ENCODE measurements around the gene CD247.

Gene CD247

DNA sequence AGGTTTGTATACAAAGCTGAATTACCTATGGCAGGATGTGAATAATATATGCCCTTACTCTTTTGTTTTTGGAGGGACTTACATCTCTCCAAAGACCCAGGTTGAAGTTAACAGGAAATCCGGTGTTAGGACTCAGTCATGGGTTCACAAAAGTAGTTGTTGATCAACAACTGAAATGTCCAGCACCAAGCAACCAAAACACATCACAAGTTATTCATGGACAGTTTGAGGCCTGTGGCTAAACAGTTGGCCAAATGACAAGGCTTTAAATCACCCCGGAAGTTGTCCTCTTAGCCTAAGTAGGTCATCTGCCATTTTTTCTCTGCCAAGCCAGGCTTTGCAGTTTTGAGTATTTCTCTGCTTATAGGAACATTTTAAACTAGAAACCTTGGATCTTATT lies 89.9 kb downstream of the CD247 start:
- Histone ChIP-seq H2BK15ac (ENCODE audit: low read depth, poor library complexity, severe bottlenecking) (no peak overlapping the region), H3K4me2 (ENCODE audit: low read length, poor library complexity, severe bottlenecking) (no peak overlapping the region), H3K9me3 (ENCODE audit: control insufficient read depth, low read length) (no peaks in the 10 kb centered on the region), H2BK5ac (ENCODE audit: low read depth, low read length, poor library complexity, severe bottlenecking) (no peak overlapping the region), H3K4me1 (ENCODE audit: control insufficient read depth, insufficient read depth, low read depth, low read length) (peaks cover 4% of the 10 kb centered on the region), H3K14ac (ENCODE audit: low read length in 2 of 2) (no peak overlapping the region), H4K8ac (ENCODE audit: low read length) (no peak overlapping the region), H3K9ac (ENCODE audit: low read length) (peak overlapping the region; percentile 54), H3K79me1 (replicated peaks; ENCODE audit: low read length, poor library complexity, severe bottlenecking) (no peaks in the 10 kb centered on the region), H4K91ac (ENCODE audit: low read length) (no peak overlapping the region), H2BK120ac (ENCODE audit: low read depth, low read length) (no peak overlapping the region), H3K18ac (ENCODE audit: low read depth in 1 of 2, low read length in 2 of 2) (no peak overlapping the region), H3K23ac (ENCODE audit: low read length in 2 of 2) (no peak overlapping the region), H3K27me3 (ENCODE audit: control insufficient read depth in 1 of 2, insufficient read depth in 1 of 2, low read length in 2 of 2) (no peaks in the 10 kb centered on the region), H2AK5ac (ENCODE audit: low read length, severe bottlenecking) (no peak overlapping the region), H3K4ac (ENCODE audit: low read depth in 1 of 2, low read length in 2 of 2) (no peak overlapping the region), H3K27ac (ENCODE audit: low read length, poor library complexity, severe bottlenecking) (no peak overlapping the region), H2AFZ (ENCODE audit: low read depth, low read length) (no peak overlapping the region), H3K36me3 (ENCODE audit: control insufficient read depth in 1 of 2, insufficient read depth in 2 of 2, low read depth in 1 of 2, low read length in 2 of 2) (peaks cover 0 to 9% of the 10 kb centered on the region in 2 experiments), H3K4me3 (ENCODE audit: insufficient read depth in 1 of 2, low read depth in 1 of 2, low read length in 2 of 2) (no peak overlapping the region), H2BK12ac (ENCODE audit: low read length in 2 of 2) (no peak overlapping the region)
- WGBS = 87% methylated on average over 2 of the region's 2 CpGs
- DNase-seq = peak; percentile 38

DNA sequence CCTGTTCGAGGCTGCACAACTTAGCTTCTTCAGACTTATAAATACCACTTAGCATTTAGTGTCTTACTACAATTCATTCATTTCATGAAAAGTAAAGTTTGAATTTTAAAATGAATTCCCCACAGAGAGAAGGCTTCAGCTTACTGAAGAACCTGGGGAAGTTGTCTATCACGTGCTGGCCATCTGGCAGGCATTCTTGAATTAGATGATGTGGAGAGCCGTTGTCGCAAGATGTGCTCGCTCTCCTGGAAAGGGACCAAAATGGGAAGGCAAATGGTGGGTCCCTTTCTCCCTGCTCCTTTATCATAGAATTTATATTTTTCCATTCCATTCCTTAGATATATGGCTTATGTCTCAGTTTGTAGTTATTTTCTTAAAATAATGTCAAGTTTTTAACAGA lies 90.5 kb downstream of the CD247 start:
- 88% methylated on average over 1 of the region's 5 CpGs for WGBS
- no peak overlapping the region for H3K14ac ChIP-seq (ENCODE audit: low read length in 2 of 2)
- H2BK120ac ChIP-seq (ENCODE audit: low read depth, low read length) = no peak overlapping the region
- no peak overlapping the region for H3K4me3 ChIP-seq (ENCODE audit: insufficient read depth in 1 of 2, low read depth in 1 of 2, low read length in 2 of 2)
- H3K79me1 ChIP-seq (replicated peaks; ENCODE audit: low read length, poor library complexity, severe bottlenecking) = no peaks in the 10 kb centered on the region
- H4K91ac ChIP-seq (ENCODE audit: low read length) = no peak overlapping the region
- H3K27ac ChIP-seq (ENCODE audit: low read length, poor library complexity, severe bottlenecking) = no peak overlapping the region
- H3K27me3 ChIP-seq (ENCODE audit: control insufficient read depth in 1 of 2, insufficient read depth in 1 of 2, low read length in 2 of 2) = no peaks in the 10 kb centered on the region
- H3K4me1 ChIP-seq (ENCODE audit: control insufficient read depth, insufficient read depth, low read depth, low read length) = peaks cover 4% of the 10 kb centered on the region
- H2AK5ac ChIP-seq (ENCODE audit: low read length, severe bottlenecking) = no peak overlapping the region
- no peak overlapping the region for H2AFZ ChIP-seq (ENCODE audit: low read depth, low read length)
- peaks cover 0 to 9% of the 10 kb centered on the region in 2 experiments for H3K36me3 ChIP-seq (ENCODE audit: control insufficient read depth in 1 of 2, insufficient read depth in 2 of 2, low read depth in 1 of 2, low read length in 2 of 2)
- H3K4me2 ChIP-seq (ENCODE audit: low read length, poor library complexity, severe bottlenecking) = no peak overlapping the region
- H2BK12ac ChIP-seq (ENCODE audit: low read length in 2 of 2) = no peak overlapping the region
- H3K9ac ChIP-seq (ENCODE audit: low read length) = peak overlapping the region; percentile 54
- H2BK5ac ChIP-seq (ENCODE audit: low read depth, low read length, poor library complexity, severe bottlenecking) = no peak overlapping the region
- no peak for DNase-seq
- H3K23ac ChIP-seq (ENCODE audit: low read length in 2 of 2) = no peak overlapping the region
- no peak overlapping the region for H3K4ac ChIP-seq (ENCODE audit: low read depth in 1 of 2, low read length in 2 of 2)
- no peak overlapping the region for H2BK15ac ChIP-seq (ENCODE audit: low read depth, poor library complexity, severe bottlenecking)
- no peaks in the 10 kb centered on the region for H3K9me3 ChIP-seq (ENCODE audit: control insufficient read depth, low read length)
- H3K18ac ChIP-seq (ENCODE audit: low read depth in 1 of 2, low read length in 2 of 2) = no peak overlapping the region
- no peak overlapping the region for H4K8ac ChIP-seq (ENCODE audit: low read length)

GRCh38 chr1:167426716-167427115 lies 91.6 kb downstream of the CD247 start:
- no peak overlapping the region for H2BK5ac ChIP-seq (ENCODE audit: low read depth, low read length, poor library complexity, severe bottlenecking)
- no peak overlapping the region for H3K4me2 ChIP-seq (ENCODE audit: low read length, poor library complexity, severe bottlenecking)
- no peak overlapping the region for H3K4ac ChIP-seq (ENCODE audit: low read depth in 1 of 2, low read length in 2 of 2)
- peaks cover 3% of the 10 kb centered on the region for H3K79me1 ChIP-seq (replicated peaks; ENCODE audit: low read length, poor library complexity, severe bottlenecking)
- H2AFZ ChIP-seq (ENCODE audit: low read depth, low read length) = no peak overlapping the region
- H3K14ac ChIP-seq (ENCODE audit: low read length in 2 of 2) = no peak overlapping the region
- no peaks in the 10 kb centered on the region for H3K27me3 ChIP-seq (ENCODE audit: control insufficient read depth in 1 of 2, insufficient read depth in 1 of 2, low read length in 2 of 2)
- no peak overlapping the region for H2BK120ac ChIP-seq (ENCODE audit: low read depth, low read length)
- no peak overlapping the region for H4K91ac ChIP-seq (ENCODE audit: low read length)
- H3K36me3 ChIP-seq (ENCODE audit: control insufficient read depth in 1 of 2, insufficient read depth in 2 of 2, low read depth in 1 of 2, low read length in 2 of 2) = peaks cover 3 to 12% of the 10 kb centered on the region in 2 experiments
- H3K4me3 ChIP-seq (ENCODE audit: insufficient read depth in 1 of 2, low read depth in 1 of 2, low read length in 2 of 2) = no peak overlapping the region
- no peak for DNase-seq
- H4K8ac ChIP-seq (ENCODE audit: low read length) = no peak overlapping the region
- no peak overlapping the region for H3K23ac ChIP-seq (ENCODE audit: low read length in 2 of 2)
- 94% methylated on average over 4 of the region's 4 CpGs for WGBS
- H2BK12ac ChIP-seq (ENCODE audit: low read length in 2 of 2) = no peak overlapping the region
- no peak overlapping the region for H3K27ac ChIP-seq (ENCODE audit: low read length, poor library complexity, severe bottlenecking)
- no peak overlapping the region for H3K18ac ChIP-seq (ENCODE audit: low read depth in 1 of 2, low read length in 2 of 2)
- peaks cover 4% of the 10 kb centered on the region for H3K4me1 ChIP-seq (ENCODE audit: control insufficient read depth, insufficient read depth, low read depth, low read length)
- H2AK5ac ChIP-seq (ENCODE audit: low read length, severe bottlenecking) = no peak overlapping the region
- H3K9me3 ChIP-seq (ENCODE audit: control insufficient read depth, low read length) = no peaks in the 10 kb centered on the region
- no peak overlapping the region for H3K9ac ChIP-seq (ENCODE audit: low read length)
- no peak overlapping the region for H2BK15ac ChIP-seq (ENCODE audit: low read depth, poor library complexity, severe bottlenecking)

DNA sequence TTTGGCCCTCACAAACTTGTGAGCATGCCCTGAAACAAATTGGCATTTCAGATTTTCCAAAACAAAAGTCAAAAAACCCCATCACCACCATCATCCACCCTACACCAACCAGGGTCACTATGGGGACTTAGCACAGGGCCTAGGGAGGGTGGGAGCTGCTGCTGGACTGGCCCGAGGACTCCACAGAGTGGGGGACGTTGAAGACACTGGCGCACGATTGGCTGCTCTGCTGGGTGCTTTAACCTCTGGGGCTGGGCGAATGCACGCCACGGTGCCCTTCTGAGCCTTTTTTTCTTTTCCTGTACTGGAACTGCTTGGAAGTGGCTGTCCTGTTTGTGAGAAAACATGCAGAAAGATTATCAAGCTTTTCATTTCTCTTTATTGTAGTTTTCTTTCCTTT lies 92.8 kb downstream of the CD247 start:
- H3K18ac ChIP-seq (ENCODE audit: low read depth in 1 of 2, low read length in 2 of 2) = no peak overlapping the region
- no peaks in the 10 kb centered on the region for H3K9me3 ChIP-seq (ENCODE audit: control insufficient read depth, low read length)
- H3K27me3 ChIP-seq (ENCODE audit: control insufficient read depth in 1 of 2, insufficient read depth in 1 of 2, low read length in 2 of 2) = no peaks in the 10 kb centered on the region
- no peak overlapping the region for H3K14ac ChIP-seq (ENCODE audit: low read length in 2 of 2)
- H3K4ac ChIP-seq (ENCODE audit: low read depth in 1 of 2, low read length in 2 of 2) = no peak overlapping the region
- H3K23ac ChIP-seq (ENCODE audit: low read length in 2 of 2) = no peak overlapping the region
- H3K9ac ChIP-seq (ENCODE audit: low read length) = no peak overlapping the region
- no peak overlapping the region for H3K4me2 ChIP-seq (ENCODE audit: low read length, poor library complexity, severe bottlenecking)
- WGBS = 82% methylated on average over 7 of the region's 7 CpGs
- H4K91ac ChIP-seq (ENCODE audit: low read length) = no peak overlapping the region
- no peak overlapping the region for H2BK15ac ChIP-seq (ENCODE audit: low read depth, poor library complexity, severe bottlenecking)
- no peak overlapping the region for H2AK5ac ChIP-seq (ENCODE audit: low read length, severe bottlenecking)
- H3K36me3 ChIP-seq (ENCODE audit: control insufficient read depth in 1 of 2, insufficient read depth in 2 of 2, low read depth in 1 of 2, low read length in 2 of 2) = peaks cover 3 to 12% of the 10 kb centered on the region in 2 experiments
- no peak overlapping the region for H3K4me3 ChIP-seq (ENCODE audit: insufficient read depth in 1 of 2, low read depth in 1 of 2, low read length in 2 of 2)
- H3K79me1 ChIP-seq (replicated peaks; ENCODE audit: low read length, poor library complexity, severe bottlenecking) = peaks cover 3% of the 10 kb centered on the region
- H3K27ac ChIP-seq (ENCODE audit: low read length, poor library complexity, severe bottlenecking) = no peak overlapping the region
- no peak overlapping the region for H2BK12ac ChIP-seq (ENCODE audit: low read length in 2 of 2)
- no peak overlapping the region for H2AFZ ChIP-seq (ENCODE audit: low read depth, low read length)
- DNase-seq = no peak
- H3K4me1 ChIP-seq (ENCODE audit: control insufficient read depth, insufficient read depth, low read depth, low read length) = peaks cover 4% of the 10 kb centered on the region
- no peak overlapping the region for H4K8ac ChIP-seq (ENCODE audit: low read length)
- no peak overlapping the region for H2BK5ac ChIP-seq (ENCODE audit: low read depth, low read length, poor library complexity, severe bottlenecking)
- no peak overlapping the region for H2BK120ac ChIP-seq (ENCODE audit: low read depth, low read length)
